ENCODE data around the gene IL1R1. TPM values are rescaled to one million over a fixed set of nuclear protein-coding genes. Genes with fewer than 3 reads are reported as not detected.
"Not testable (repeated sequence)": the region's sequence is repeated elsewhere in the genome, so short reads cannot be mapped to it uniquely, and the experiment has no call there.

The IL1R1 gene
- total and polyA plus RNA-seq, 10 donors, result 7.6 to 163 (median 73.3) TPM

DNA sequence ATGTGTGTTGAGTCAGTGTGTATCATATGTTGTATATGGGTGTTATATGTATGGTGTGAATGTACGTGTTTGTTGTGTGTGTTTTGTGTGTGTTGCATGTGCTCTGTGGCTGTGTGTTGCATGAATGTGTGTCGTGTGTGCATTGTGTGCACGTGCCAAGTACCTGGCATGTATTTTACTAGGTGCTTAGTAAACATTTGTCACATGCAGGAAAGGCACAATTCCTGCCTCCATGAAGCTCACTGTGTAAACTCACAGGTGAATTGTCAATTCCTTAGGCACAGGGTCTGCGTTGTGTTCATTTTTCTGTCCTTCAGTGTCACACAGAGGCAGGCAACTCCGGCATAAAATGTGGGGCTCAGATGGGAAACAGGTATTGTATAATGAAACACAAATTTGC lies 22.3 kb upstream of the IL1R1 start:
- no peak for TF ChIP-seq POLR2A (IDR thresholded peaks at IDR 0.05)
- no peak for TF ChIP-seq POLR2AphosphoS5 (IDR thresholded peaks at IDR 0.05)
- TF ChIP-seq, protein P1, sequence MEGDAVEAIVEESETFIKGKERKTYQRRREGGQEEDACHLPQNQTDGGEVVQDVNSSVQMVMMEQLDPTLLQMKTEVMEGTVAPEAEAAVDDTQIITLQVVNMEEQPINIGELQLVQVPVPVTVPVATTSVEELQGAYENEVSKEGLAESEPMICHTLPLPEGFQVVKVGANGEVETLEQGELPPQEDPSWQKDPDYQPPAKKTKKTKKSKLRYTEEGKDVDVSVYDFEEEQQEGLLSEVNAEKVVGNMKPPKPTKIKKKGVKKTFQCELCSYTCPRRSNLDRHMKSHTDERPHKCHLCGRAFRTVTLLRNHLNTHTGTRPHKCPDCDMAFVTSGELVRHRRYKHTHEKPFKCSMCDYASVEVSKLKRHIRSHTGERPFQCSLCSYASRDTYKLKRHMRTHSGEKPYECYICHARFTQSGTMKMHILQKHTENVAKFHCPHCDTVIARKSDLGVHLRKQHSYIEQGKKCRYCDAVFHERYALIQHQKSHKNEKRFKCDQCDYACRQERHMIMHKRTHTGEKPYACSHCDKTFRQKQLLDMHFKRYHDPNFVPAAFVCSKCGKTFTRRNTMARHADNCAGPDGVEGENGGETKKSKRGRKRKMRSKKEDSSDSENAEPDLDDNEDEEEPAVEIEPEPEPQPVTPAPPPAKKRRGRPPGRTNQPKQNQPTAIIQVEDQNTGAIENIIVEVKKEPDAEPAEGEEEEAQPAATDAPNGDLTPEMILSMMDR (IDR thresholded peaks at IDR 0.05 in 8 of 11, conservative IDR thresholded peaks at IDR 0.05 in 3 of 11), result no peak
- no peaks in the 10 kb centered on the region for H3K27me3 ChIP-seq (replicated peaks in 1 of 7)
- H3K9me3 ChIP-seq, result no peaks in the 10 kb centered on the region
- no peak for DNase-seq
- no peaks in the 10 kb centered on the region for H3K36me3 ChIP-seq
- H3K4me1 ChIP-seq, result peaks cover 0 to 15% (median 0%) of the 10 kb centered on the region in 6 donors
- no peak overlapping the region for H3K27ac ChIP-seq
- H3K4me3 ChIP-seq, result no peak overlapping the region
- intact Hi-C loops (cut with DNase I; ENCODE audit: low total_unique reads), result no loop called here
- 90 to 97% (median 95%) methylated on average over 5 of the region's 5 CpGs for WGBS, 5 donors

DNA sequence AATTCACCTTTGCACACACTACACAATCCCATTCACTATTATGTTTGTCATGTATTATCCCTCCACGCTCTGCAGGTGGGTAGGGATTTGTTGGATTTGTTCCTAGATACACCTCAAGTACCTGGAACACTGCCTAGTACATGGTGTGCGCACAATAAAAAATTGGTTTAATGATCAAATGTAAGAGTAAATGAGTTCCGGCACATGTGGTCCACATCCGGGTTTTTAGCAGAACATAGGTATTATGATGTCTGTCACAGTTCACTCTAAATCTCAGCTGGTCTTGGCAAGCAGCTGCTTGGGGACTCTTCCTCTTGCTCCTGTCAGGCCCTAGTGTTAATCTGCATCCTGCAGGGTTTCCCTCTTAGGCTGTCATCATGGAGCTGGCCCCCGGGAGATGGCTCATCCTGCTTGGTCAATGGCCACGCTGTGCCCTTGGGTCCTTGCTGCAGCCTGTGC lies 21.8 kb upstream of the IL1R1 start:
- 78 to 84% (median 81%) methylated on average over 6 of the region's 6 CpGs for WGBS, 5 donors
- Histone ChIP-seq H3K4me1 (peaks cover 0 to 15% (median 0%) of the 10 kb centered on the region in 6 donors), H3K9me3 (no peaks in the 10 kb centered on the region), H3K36me3 (no peaks in the 10 kb centered on the region), H3K4me3 (no peak overlapping the region), H3K27ac (no peak overlapping the region), H3K27me3 (replicated peaks in 1 of 7) (no peaks in the 10 kb centered on the region)
- no peak for DNase-seq
- intact Hi-C loops (cut with DNase I; ENCODE audit: low total_unique reads), result no loop called here
- TF ChIP-seq POLR2A (IDR thresholded peaks at IDR 0.05), result no peak
- no peak for TF ChIP-seq POLR2AphosphoS5 (IDR thresholded peaks at IDR 0.05)
- TF ChIP-seq, protein P1 (IDR thresholded peaks at IDR 0.05 in 8 of 11, conservative IDR thresholded peaks at IDR 0.05 in 3 of 11), result no peak

DNA sequence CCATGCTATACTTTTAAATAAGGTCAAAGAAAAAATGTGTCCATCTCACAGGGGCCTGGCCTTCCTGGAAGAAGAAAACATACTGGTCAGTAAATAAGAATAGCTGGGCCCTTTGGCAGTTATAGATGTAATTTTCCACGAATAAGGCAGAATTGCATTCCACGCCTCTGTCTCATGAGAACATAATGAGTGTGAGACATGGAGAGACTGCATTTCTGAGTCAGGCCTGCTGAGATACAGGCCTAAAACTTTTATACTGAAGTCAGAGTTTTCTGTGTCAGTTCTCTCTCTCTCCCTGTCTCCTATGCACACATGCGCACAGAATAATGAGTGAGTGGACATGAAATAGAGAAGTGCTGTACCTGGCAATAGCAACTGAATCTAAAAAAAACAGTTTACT lies 20.4 kb upstream of the IL1R1 start:
- TF ChIP-seq POLR2AphosphoS5 (IDR thresholded peaks at IDR 0.05), result no peak
- Histone ChIP-seq H3K9me3 (no peaks in the 10 kb centered on the region), H3K27me3 (replicated peaks in 1 of 7) (no peaks in the 10 kb centered on the region), H3K27ac (peak overlapping the region in 1 of 8 donors; percentile 1), H3K36me3 (no peaks in the 10 kb centered on the region), H3K4me1 (peaks cover 0 to 5% (median 0%) of the 10 kb centered on the region in 6 donors), H3K4me3 (no peak overlapping the region)
- DNase-seq, result no peak
- 86 to 95% (median 91%) methylated on average over 3 of the region's 3 CpGs for WGBS, 5 donors
- intact Hi-C loops (cut with DNase I; ENCODE audit: low total_unique reads), result no loop called here

DNA sequence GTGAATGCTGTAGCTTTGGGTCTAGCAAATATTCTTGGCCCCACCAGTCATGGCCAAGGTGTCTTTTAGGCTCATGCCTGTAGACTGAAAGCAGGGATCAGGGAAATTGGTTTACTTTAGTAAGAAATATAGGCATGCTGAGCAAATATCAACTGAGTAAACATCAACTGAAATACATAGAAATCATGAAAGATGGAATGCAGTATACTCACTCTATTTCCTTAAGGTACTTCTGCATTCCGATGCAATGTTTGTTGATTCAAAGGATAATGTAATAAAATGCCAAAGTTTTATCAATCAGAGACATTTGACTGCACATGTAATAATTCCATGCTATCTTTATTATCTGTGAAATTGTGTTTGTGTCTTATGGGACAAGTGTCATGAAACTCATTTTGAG lies 19.6 kb upstream of the IL1R1 start:
- no peak overlapping the region for H3K27ac ChIP-seq
- 39 to 96% (median 88%) methylated on average over 1 of the region's 1 CpG for WGBS, 5 donors
- TF ChIP-seq POLR2AphosphoS5 (IDR thresholded peaks at IDR 0.05), result no peak
- no peak for TF ChIP-seq POLR2A (IDR thresholded peaks at IDR 0.05)
- TF ChIP-seq, protein P1 (IDR thresholded peaks at IDR 0.05 in 8 of 11, conservative IDR thresholded peaks at IDR 0.05 in 3 of 11), result no peak
- H3K9me3 ChIP-seq, result no peaks in the 10 kb centered on the region
- H3K27me3 ChIP-seq (replicated peaks in 1 of 7), result no peaks in the 10 kb centered on the region
- no peak for DNase-seq
- H3K4me1 ChIP-seq, result peaks cover 0 to 3% (median 0%) of the 10 kb centered on the region in 6 donors
- intact Hi-C loops (cut with DNase I; ENCODE audit: low total_unique reads), result no loop called here
- no peaks in the 10 kb centered on the region for H3K36me3 ChIP-seq
- no peak overlapping the region for H3K4me3 ChIP-seq

DNA sequence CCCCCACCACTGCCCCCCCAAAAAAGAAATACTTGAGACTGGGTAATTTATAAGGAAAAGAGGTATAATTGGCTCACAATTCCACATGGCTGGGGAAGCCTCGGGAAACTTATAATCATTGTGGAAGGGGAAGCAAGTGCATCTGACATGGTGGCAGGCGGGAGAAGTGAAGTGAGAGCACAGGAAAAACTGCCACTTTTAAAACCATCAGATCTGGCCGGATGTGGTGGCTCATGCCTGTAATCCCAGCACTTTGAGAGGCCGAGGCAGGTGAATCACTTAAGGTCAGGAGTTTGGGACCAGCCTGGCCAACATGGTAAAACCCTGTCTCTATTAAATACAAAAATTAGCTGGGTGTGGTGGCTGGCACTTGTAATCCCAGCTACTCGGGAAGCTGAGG lies 18.1 kb upstream of the IL1R1 start:
- H3K9me3 ChIP-seq; H3K4me1 ChIP-seq; H3K27ac ChIP-seq; DNase-seq; intact Hi-C loops (cut with DNase I; ENCODE audit: low total_unique reads); H3K27me3 ChIP-seq (replicated peaks in 1 of 7); H3K36me3 ChIP-seq; H3K4me3 ChIP-seq: not testable (repeated sequence)
- 71 to 88% (median 83%) methylated on average over 5 of the region's 5 CpGs for WGBS, 5 donors

Data from spleen (tissue), 11 donors.